ENCODE measurements around the gene EGF. TPM values are rescaled to one million over a fixed set of nuclear protein-coding genes. Genes with fewer than 3 reads are reported as not detected.

The EGF gene
- total and polyA plus RNA-seq, 9 donors, result 1.9 to 13.7 (median 6.6) TPM

DNA sequence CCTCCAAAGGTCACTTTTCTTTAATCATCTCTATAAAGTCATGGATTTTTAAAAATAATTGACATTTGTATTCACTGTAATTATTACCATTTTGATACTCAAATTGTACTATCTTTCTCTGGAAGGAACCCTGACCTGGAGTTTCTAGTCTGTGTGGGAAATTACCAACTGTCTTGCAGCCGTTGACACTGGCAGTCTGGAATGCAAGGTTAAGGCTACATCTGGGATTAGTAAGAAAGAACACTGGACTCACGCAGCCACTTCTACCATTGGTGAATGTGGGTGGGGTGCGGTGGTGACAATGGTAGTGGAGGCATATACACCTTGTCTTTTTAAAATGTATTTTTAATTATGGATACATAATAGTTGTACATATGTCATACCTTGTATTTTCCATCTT is 40.9 kb downstream of the EGF start:
- WGBS (ENCODE audit: insufficient coverage), result 17% methylated on average over 1 of the region's 3 CpGs
- no peak for DNase-seq
- Histone ChIP-seq H3K27me3 (ENCODE audit: control insufficient read depth, insufficient read depth, low read length) (no peaks in the 10 kb centered on the region), H3K9me3 (replicated peaks; ENCODE audit: control insufficient read depth, low read depth, low read length) (no peaks in the 10 kb centered on the region), H3K4me3 (ENCODE audit: low read length) (no peak overlapping the region), H3K4me1 (ENCODE audit: control insufficient read depth, insufficient read depth, low read length) (no peaks in the 10 kb centered on the region), H3K36me3 (ENCODE audit: control insufficient read depth, insufficient read depth, low read length) (no peaks in the 10 kb centered on the region), H3K27ac (ENCODE audit: low read length) (no peak overlapping the region)

DNA sequence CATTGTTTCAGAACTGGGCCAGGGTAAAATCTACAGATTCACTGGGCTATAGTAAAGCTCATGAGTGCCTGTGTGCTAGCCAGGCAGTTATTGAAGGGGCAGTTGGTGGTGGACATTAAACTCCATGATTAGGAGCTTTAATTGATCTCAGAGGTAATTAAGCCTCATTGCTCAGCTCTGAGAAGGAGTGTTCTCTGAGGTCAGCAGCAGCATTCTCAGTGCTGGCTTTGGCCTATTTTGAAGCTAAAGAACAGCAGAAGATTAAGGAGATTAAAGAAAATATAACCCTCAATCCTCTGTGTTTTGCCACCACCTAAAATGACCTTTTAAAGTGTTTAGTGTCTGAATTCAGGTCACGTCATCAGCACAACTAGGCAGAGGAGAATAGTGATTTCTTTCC is 42.5 kb downstream of the EGF start:
- Histone ChIP-seq H3K9me3 (replicated peaks; ENCODE audit: control insufficient read depth, low read depth, low read length) (no peaks in the 10 kb centered on the region), H3K27me3 (ENCODE audit: control insufficient read depth, insufficient read depth, low read length) (no peaks in the 10 kb centered on the region), H3K4me3 (ENCODE audit: low read length) (no peak overlapping the region), H3K27ac (ENCODE audit: low read length) (no peak overlapping the region), H3K36me3 (ENCODE audit: control insufficient read depth, insufficient read depth, low read length) (no peaks in the 10 kb centered on the region), H3K4me1 (ENCODE audit: control insufficient read depth, insufficient read depth, low read length) (no peaks in the 10 kb centered on the region)
- no peak for DNase-seq
- WGBS (ENCODE audit: insufficient coverage), result no CpG with 5 or more reads among the region's 1 CpG

- no peaks in the 10 kb centered on the region for H3K9me3 ChIP-seq (replicated peaks; ENCODE audit: control insufficient read depth, low read depth, low read length)
- no peaks in the 10 kb centered on the region for H3K36me3 ChIP-seq (ENCODE audit: control insufficient read depth, insufficient read depth, low read length)
- 80% methylated on average over 1 of the region's 2 CpGs for WGBS (ENCODE audit: insufficient coverage)
Measured at GRCh38 chr4:109957227-109957626, 44.5 kb downstream of the EGF start.

GRCh38 chr4:109959195-109959594 is 46.5 kb downstream of the EGF start:
- no peak for DNase-seq
- Histone ChIP-seq H3K9me3 (replicated peaks; ENCODE audit: control insufficient read depth, low read depth, low read length) (no peaks in the 10 kb centered on the region), H3K27me3 (ENCODE audit: control insufficient read depth, insufficient read depth, low read length) (no peaks in the 10 kb centered on the region), H3K4me1 (ENCODE audit: control insufficient read depth, insufficient read depth, low read length) (no peaks in the 10 kb centered on the region), H3K27ac (ENCODE audit: low read length) (no peak overlapping the region), H3K36me3 (ENCODE audit: control insufficient read depth, insufficient read depth, low read length) (no peaks in the 10 kb centered on the region), H3K4me3 (ENCODE audit: low read length) (no peak overlapping the region)
- WGBS (ENCODE audit: insufficient coverage), result 65% methylated on average over 3 of the region's 8 CpGs

More at GRCh38 chr4:109957227-109957626, 44.5 kb downstream of the EGF start:
- no peak for DNase-seq
- H3K27me3 ChIP-seq (ENCODE audit: control insufficient read depth, insufficient read depth, low read length), result no peaks in the 10 kb centered on the region
- no peaks in the 10 kb centered on the region for H3K4me1 ChIP-seq (ENCODE audit: control insufficient read depth, insufficient read depth, low read length)
- no peak overlapping the region for H3K27ac ChIP-seq (ENCODE audit: low read length)
- no peak overlapping the region for H3K4me3 ChIP-seq (ENCODE audit: low read length)

- Histone ChIP-seq H3K4me1 (ENCODE audit: control insufficient read depth, insufficient read depth, low read length) (no peaks in the 10 kb centered on the region), H3K9me3 (replicated peaks; ENCODE audit: control insufficient read depth, low read depth, low read length) (no peaks in the 10 kb centered on the region), H3K4me3 (ENCODE audit: low read length) (no peak overlapping the region), H3K27me3 (ENCODE audit: control insufficient read depth, insufficient read depth, low read length) (no peaks in the 10 kb centered on the region), H3K27ac (ENCODE audit: low read length) (no peak overlapping the region), H3K36me3 (ENCODE audit: control insufficient read depth, insufficient read depth, low read length) (no peaks in the 10 kb centered on the region)
- no peak for DNase-seq
Measured at GRCh38 chr4:109962401-109962800, 49.7 kb downstream of the EGF start.

DNA sequence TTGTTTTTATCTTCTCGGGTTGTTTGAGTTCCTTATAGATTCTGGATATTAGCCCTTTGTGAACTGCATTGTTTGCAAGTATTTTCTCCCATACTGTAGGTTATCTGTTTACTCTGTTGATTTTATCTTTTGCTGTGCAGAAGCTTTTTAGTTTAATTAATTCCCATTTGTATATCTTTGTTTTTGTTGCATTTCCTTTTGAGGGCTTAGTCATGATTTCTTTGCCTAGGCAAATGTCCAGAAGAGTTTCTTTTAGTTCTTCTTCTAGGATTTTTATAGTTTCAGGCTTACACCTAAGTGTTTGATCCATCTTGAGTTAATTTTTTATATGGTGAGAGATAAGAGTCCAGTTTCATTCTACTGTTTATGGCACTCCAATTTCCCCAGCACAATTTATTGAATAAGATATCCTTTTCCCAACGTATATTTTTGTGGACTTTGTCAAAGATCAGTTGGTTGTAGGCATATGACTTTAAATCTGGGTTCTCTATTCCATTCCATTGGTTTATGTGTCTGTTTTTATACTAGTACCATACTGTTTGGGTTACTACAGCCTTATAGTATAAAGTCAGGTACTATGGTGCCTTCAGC is 54.3 kb downstream of the EGF start:
- Histone ChIP-seq H3K27ac (ENCODE audit: low read length) (no peak overlapping the region), H3K9me3 (replicated peaks; ENCODE audit: control insufficient read depth, low read depth, low read length) (no peaks in the 10 kb centered on the region), H3K4me3 (ENCODE audit: low read length) (no peak overlapping the region), H3K4me1 (ENCODE audit: control insufficient read depth, insufficient read depth, low read length) (no peaks in the 10 kb centered on the region), H3K36me3 (ENCODE audit: control insufficient read depth, insufficient read depth, low read length) (no peaks in the 10 kb centered on the region), H3K27me3 (ENCODE audit: control insufficient read depth, insufficient read depth, low read length) (no peaks in the 10 kb centered on the region)
- WGBS (ENCODE audit: insufficient coverage), result no CpG with 5 or more reads among the region's 2 CpGs
- no peak for DNase-seq

- Histone ChIP-seq H3K9me3 (replicated peaks; ENCODE audit: control insufficient read depth, low read depth, low read length) (no peaks in the 10 kb centered on the region), H3K4me1 (ENCODE audit: control insufficient read depth, insufficient read depth, low read length) (peaks cover 2% of the 10 kb centered on the region), H3K36me3 (ENCODE audit: control insufficient read depth, insufficient read depth, low read length) (no peaks in the 10 kb centered on the region), H3K27ac (ENCODE audit: low read length) (no peak overlapping the region), H3K4me3 (ENCODE audit: low read length) (no peak overlapping the region), H3K27me3 (ENCODE audit: control insufficient read depth, insufficient read depth, low read length) (no peaks in the 10 kb centered on the region)
- no CpG with 5 or more reads among the region's 5 CpGs for WGBS (ENCODE audit: insufficient coverage)
- no peak for DNase-seq
Measured at GRCh38 chr4:109967798-109968520, 55.3 kb downstream of the EGF start.

DNA sequence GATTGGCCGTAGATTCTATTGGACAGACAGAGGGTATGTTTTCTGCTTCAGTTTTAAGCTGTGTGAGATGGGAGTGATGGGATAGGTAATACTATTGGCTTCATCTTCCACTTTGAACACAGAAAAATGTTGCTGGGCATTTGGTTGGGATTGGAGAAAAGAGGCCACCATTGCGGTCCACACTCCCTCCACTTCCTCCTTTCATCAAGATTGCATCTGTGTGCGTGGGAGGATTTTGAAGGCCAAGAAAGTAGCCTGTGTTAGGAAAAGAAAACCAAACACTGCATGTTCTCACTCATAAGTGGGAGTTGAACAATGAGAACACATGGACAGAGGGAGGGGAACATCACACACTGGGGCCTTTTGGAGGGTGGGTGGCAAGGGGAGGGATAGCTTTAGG is 56.4 kb downstream of the EGF start:
- 100% methylated on average over 1 of the region's 3 CpGs for WGBS (ENCODE audit: insufficient coverage)
- Histone ChIP-seq H3K27me3 (ENCODE audit: control insufficient read depth, insufficient read depth, low read length) (no peaks in the 10 kb centered on the region), H3K9me3 (replicated peaks; ENCODE audit: control insufficient read depth, low read depth, low read length) (no peaks in the 10 kb centered on the region), H3K4me3 (ENCODE audit: low read length) (no peak overlapping the region), H3K4me1 (ENCODE audit: control insufficient read depth, insufficient read depth, low read length) (peaks cover 5% of the 10 kb centered on the region), H3K36me3 (ENCODE audit: control insufficient read depth, insufficient read depth, low read length) (no peaks in the 10 kb centered on the region), H3K27ac (ENCODE audit: low read length) (no peak overlapping the region)
- no peak for DNase-seq

GRCh38 chr4:109969919-109970318 is 57.2 kb downstream of the EGF start:
- DNase-seq, result peak; percentile 57

GRCh38 chr4:109972786-109973528 is 60.3 kb downstream of the EGF start:
- no peak overlapping the region for H3K4me3 ChIP-seq (ENCODE audit: low read length)
- H3K36me3 ChIP-seq (ENCODE audit: control insufficient read depth, insufficient read depth, low read length), result no peaks in the 10 kb centered on the region
- no peaks in the 10 kb centered on the region for H3K9me3 ChIP-seq (replicated peaks; ENCODE audit: control insufficient read depth, low read depth, low read length)
- 55% methylated on average over 3 of the region's 5 CpGs for WGBS (ENCODE audit: insufficient coverage)
- DNase-seq, result no peak
- H3K27ac ChIP-seq (ENCODE audit: low read length), result no peak overlapping the region
- H3K27me3 ChIP-seq (ENCODE audit: control insufficient read depth, insufficient read depth, low read length), result no peaks in the 10 kb centered on the region
- peaks cover 5% of the 10 kb centered on the region for H3K4me1 ChIP-seq (ENCODE audit: control insufficient read depth, insufficient read depth, low read length)

More at GRCh38 chr4:109969919-109970318, 57.2 kb downstream of the EGF start:
- Histone ChIP-seq H3K4me3 (ENCODE audit: low read length) (no peak overlapping the region), H3K36me3 (ENCODE audit: control insufficient read depth, insufficient read depth, low read length) (no peaks in the 10 kb centered on the region), H3K4me1 (ENCODE audit: control insufficient read depth, insufficient read depth, low read length) (peaks cover 5% of the 10 kb centered on the region), H3K9me3 (replicated peaks; ENCODE audit: control insufficient read depth, low read depth, low read length) (no peaks in the 10 kb centered on the region), H3K27ac (ENCODE audit: low read length) (no peak overlapping the region), H3K27me3 (ENCODE audit: control insufficient read depth, insufficient read depth, low read length) (no peaks in the 10 kb centered on the region)
- 21% methylated on average over 2 of the region's 6 CpGs for WGBS (ENCODE audit: insufficient coverage)

Measured in muscle of leg (tissue), 11 donors.